Fibroblast of peridontal ligament (primary cell): Measurements from ENCODE around the gene ZMAT5.

Experiments used
- DNase-seq: peaks from one replicate; pipeline ENCODE4 v3.0.0-alpha.2; 2010; ENCODE audit errors: extremely low read depth

Gene ZMAT5

GRCh38 chr22:29753808-29754657 lies 12.8 kb downstream of the ZMAT5 start:
- no peak for DNase-seq

GRCh38 chr22:29751669-29752068 lies 15.1 kb downstream of the ZMAT5 start:
- DNase-seq = no peak

- DNase-seq = no peak
Measured at GRCh38 chr22:29750559-29751538, 16.0 kb downstream of the ZMAT5 start.

GRCh38 chr22:29750029-29750428 lies 16.8 kb downstream of the ZMAT5 start:
- DNase-seq = no peak

- DNase-seq = no peak
Measured at GRCh38 chr22:29748248-29748893, 18.4 kb downstream of the ZMAT5 start.

GRCh38 chr22:29747832-29748231 lies 19.0 kb downstream of the ZMAT5 start:
- no peak for DNase-seq

- peak; percentile 90 for DNase-seq
Measured at GRCh38 chr22:29744902-29745301, 21.9 kb downstream of the ZMAT5 start.

GRCh38 chr22:29742326-29742725 lies 24.5 kb downstream of the ZMAT5 start:
- no peak for DNase-seq

GRCh38 chr22:29741926-29742325 lies 24.9 kb downstream of the ZMAT5 start:
- DNase-seq = no peak

- DNase-seq = no peak
Measured at GRCh38 chr22:29740216-29740615, 26.6 kb downstream of the ZMAT5 start.

- DNase-seq = no peak
Measured at GRCh38 chr22:29739346-29739875, 27.4 kb downstream of the ZMAT5 start.

GRCh38 chr22:29738118-29738815 lies 28.5 kb downstream of the ZMAT5 start:
- DNase-seq = no peak

GRCh38 chr22:29737251-29738117 lies 29.3 kb downstream of the ZMAT5 start:
- no peak for DNase-seq

- DNase-seq = no peak
Measured at GRCh38 chr22:29735416-29735815, 31.4 kb downstream of the ZMAT5 start.

GRCh38 chr22:29734838-29735237 lies 32.0 kb downstream of the ZMAT5 start:
- DNase-seq = no peak

- DNase-seq = no peak
Measured at GRCh38 chr22:29734406-29734805, 32.4 kb downstream of the ZMAT5 start.

- no peak for DNase-seq
Measured at GRCh38 chr22:29733362-29734201, 33.2 kb downstream of the ZMAT5 start.

GRCh38 chr22:29732883-29733282 lies 33.9 kb downstream of the ZMAT5 start:
- no peak for DNase-seq
